Measurements from ENCODE around the gene CD3E.

CD3E gene

GRCh38 chr11:118328745-118329144, 24.2 kb downstream of the CD3E start:
- no peak for DNase-seq

GRCh38 chr11:118334745-118335144, 30.2 kb downstream of the CD3E start:
- DNase-seq = no peak

GRCh38 chr11:118338637-118339061, 34.1 kb downstream of the CD3E start:
- no peak for DNase-seq

GRCh38 chr11:118339281-118339961, 34.9 kb downstream of the CD3E start:
- DNase-seq = no peak

GRCh38 chr11:118340449-118340848, 35.9 kb downstream of the CD3E start:
- DNase-seq = no peak

- DNase-seq = no peak
Measured at GRCh38 chr11:118341261-118341660, 36.7 kb downstream of the CD3E start.

GRCh38 chr11:118341815-118342489, 37.4 kb downstream of the CD3E start:
- DNase-seq = no peak

- DNase-seq = no peak
Measured at GRCh38 chr11:118342503-118343161, 38.1 kb downstream of the CD3E start, which contains the start of gene CD3D. Gene CD3D, minus strand, starts transcription at chr11:118342705. Its CDS starts 98 bp downstream, at chr11:118342607.

- DNase-seq = no peak
Measured at GRCh38 chr11:118343248-118343647, 38.7 kb downstream of the CD3E start.

- no peak for DNase-seq
Measured at GRCh38 chr11:118343981-118344515, 39.5 kb downstream of the CD3E start, which contains the start of gene CD3G. Gene CD3G, plus strand, starts transcription at chr11:118344344. Its CDS starts 80 bp downstream, at chr11:118344424.

GRCh38 chr11:118349475-118349874, 44.9 kb downstream of the CD3E start:
- no peak for DNase-seq

- DNase-seq = no peak
Measured at GRCh38 chr11:118353084-118353710, 48.7 kb downstream of the CD3E start.

- no peak for DNase-seq
Measured at GRCh38 chr11:118358071-118358470, 53.5 kb downstream of the CD3E start.

- DNase-seq = peak; percentile 90
Measured at GRCh38 chr11:118359295-118359958, 54.9 kb downstream of the CD3E start, which contains the start of gene UBE4A. Gene UBE4A, plus strand, starts transcription at chr11:118359600. Its CDS starts 5,481 bp downstream, at chr11:118365081.

GRCh38 chr11:118364956-118365615, 60.6 kb downstream of the CD3E start:
- no peak for DNase-seq

Data from NCI-H2227 treated with DMSO at 0.1 percent for 48 hours (cell line).